ENCODE data around the gene SH3BP2.

DNA sequence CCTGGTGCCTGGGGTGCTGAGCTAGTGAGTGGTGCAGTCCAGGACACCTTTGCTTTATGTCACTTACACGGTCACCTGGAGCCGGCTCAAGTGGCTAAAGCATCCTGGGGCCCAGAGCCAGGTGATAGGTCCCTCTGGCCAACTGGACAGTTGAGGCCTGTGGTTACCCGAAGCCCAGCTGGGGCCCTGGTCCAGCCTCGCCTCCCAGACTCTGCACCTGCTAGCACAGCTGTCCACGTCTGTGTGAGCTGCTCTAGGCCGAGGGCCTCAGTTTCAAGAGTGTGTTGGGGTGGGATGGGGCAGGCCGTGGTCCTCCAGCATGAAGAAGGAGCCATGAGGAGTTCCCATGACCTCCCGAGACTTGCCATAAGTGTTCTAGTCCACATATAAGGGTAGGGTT lies 43.1 kb downstream of the SH3BP2 start:
- TF ChIP-seq EZH2 (IDR thresholded peaks at IDR 0.05; ENCODE audit: low read length, unreplicated experiment): no peak
- TF ChIP-seq, protein P1, sequence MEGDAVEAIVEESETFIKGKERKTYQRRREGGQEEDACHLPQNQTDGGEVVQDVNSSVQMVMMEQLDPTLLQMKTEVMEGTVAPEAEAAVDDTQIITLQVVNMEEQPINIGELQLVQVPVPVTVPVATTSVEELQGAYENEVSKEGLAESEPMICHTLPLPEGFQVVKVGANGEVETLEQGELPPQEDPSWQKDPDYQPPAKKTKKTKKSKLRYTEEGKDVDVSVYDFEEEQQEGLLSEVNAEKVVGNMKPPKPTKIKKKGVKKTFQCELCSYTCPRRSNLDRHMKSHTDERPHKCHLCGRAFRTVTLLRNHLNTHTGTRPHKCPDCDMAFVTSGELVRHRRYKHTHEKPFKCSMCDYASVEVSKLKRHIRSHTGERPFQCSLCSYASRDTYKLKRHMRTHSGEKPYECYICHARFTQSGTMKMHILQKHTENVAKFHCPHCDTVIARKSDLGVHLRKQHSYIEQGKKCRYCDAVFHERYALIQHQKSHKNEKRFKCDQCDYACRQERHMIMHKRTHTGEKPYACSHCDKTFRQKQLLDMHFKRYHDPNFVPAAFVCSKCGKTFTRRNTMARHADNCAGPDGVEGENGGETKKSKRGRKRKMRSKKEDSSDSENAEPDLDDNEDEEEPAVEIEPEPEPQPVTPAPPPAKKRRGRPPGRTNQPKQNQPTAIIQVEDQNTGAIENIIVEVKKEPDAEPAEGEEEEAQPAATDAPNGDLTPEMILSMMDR (conservative IDR thresholded peaks at IDR 0.05; ENCODE audit: low read depth, low read length): no peak
- no peak for TF ChIP-seq EZH2phosphoT487 (IDR thresholded peaks at IDR 0.05; ENCODE audit: borderline replicate concordance, low read length)

All from PC-3 (cell line).